GM18519 (cell line): Measurements from ENCODE around the gene USP7.

Source experiments
- ATAC-seq: cut with Tn5 transposase; IDR thresholded peaks from one replicate; pipeline ENCODE4 v1.9.1; 2021; ENCODE audit warnings: mild to moderate bottlenecking, moderate library complexity; ENCODE audit not compliant: unreplicated experiment, low FRiP score

USP7 gene

DNA sequence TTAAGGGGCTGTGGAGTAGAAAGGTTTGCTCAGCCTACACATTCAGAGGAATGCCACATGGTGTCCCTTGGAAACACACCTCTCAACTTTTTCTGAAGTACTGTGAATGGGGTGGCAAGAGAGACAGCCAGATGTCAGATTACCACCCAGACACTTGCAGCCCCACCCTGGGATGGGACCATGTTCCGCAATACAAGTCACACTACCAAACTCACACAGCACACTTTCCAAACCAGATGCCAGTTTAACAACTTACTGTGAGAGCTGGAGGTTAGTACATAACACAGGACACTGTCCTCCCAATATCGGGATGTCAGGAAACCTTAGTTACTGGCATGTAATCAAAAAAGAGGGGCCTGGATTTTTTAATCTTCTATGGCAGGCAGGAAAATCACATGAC, 7.9 kb downstream of the USP7 start:
- ATAC-seq, result no peak

DNA sequence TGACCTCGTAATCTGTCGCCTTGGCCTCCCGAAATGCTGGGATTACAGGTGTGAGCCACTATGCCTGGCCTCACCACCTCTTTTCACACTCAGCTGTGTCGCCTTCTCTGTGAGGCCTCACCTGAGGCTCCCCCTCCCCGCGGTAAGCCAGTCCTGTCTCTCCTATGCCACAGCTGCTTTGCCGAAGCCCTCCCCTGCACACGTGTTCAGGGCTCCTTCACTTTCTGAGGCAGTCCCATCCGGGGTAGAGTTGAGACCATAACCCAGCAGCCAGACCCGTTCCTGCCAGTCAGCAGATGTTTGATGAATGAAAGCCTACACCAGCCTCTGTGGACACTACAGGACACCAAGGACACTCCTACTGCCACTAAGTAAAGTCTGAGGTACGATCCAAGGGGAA, 10.6 kb downstream of the USP7 start:
- no peak for ATAC-seq

DNA sequence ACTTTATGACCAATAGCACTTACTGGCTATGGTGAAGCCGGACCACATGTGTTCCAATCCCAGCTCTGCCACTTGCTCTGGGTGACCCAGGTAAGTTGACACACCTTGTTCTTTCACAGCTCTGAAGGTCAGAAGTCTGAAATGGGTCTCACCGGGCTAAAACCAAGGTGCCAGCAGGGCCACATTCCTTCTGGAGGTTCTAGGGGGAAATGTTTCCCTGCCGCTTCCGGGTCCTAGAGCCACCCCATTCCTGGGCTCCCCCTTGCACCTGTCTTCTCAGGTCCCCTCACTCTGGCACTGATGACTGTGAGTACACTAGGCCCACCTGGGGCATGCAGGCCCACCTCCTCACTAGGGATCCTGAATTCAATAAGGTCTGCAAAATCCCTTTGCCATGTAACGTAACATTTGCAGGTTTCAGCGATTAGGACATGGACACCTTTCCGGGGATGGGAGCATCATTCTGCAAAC, 11.4 kb downstream of the USP7 start:
- ATAC-seq, result no peak

DNA sequence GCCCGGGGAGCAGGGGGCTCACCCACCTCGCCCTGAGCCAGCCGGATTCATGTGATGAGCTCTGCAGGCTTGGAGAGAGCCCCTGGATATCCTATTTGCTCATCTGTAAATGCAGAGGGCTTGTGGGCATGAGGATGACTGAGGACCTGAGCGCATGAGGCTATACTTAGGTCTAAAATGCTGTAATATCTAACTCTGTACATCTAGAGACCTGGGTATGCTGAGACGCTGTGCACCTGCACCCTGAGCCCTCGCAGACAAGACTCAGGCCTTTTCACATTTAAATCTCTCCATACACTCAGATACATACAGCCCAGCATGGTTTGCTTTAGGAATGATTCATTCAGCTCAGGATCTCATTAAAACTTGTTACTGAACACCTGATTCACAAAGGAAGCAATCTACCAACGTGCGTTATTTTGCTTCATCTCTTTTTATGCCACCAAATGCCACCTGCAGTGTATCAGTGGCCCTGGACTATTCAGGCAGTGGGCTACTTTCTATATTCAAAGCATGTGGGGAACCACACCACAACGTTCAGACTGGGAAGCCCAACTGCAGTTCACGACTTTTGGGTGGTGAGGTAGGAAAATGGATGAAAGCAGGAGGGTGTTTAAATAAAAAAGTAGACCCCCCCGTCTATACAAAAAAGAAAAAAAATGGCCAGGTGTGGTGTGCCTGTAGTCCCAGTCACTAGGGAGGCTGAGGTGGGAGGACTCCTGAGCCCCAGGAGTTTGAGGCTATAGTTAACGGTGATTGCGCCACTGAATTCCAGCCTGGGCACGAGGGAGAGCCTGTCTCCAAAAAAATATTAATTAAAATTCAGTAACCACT, 12.0 kb downstream of the USP7 start:
- no peak for ATAC-seq

DNA sequence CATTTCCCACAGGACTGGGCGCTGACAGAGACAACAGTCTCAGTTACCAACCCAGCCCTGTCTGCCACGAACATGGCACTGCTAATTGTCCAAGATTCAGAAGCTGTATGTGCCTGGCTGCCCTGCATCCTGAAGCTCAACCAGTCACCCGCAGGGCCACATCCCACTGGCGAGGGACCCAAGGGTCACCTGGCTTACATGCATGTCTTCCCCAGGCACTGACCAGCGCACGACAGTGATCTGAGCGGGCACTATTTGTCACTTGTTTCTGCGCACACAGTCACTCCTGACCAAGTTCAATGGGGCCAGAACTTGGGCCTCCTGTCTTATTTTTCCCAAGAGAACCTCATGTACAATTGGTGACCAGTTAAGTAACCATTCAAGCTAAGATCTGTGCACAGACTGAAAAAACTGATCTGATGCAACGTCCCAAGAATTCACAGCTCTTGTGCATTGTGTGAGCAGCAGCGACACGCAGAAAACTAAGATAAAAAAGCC, 13.1 kb downstream of the USP7 start:
- ATAC-seq, result no peak

DNA sequence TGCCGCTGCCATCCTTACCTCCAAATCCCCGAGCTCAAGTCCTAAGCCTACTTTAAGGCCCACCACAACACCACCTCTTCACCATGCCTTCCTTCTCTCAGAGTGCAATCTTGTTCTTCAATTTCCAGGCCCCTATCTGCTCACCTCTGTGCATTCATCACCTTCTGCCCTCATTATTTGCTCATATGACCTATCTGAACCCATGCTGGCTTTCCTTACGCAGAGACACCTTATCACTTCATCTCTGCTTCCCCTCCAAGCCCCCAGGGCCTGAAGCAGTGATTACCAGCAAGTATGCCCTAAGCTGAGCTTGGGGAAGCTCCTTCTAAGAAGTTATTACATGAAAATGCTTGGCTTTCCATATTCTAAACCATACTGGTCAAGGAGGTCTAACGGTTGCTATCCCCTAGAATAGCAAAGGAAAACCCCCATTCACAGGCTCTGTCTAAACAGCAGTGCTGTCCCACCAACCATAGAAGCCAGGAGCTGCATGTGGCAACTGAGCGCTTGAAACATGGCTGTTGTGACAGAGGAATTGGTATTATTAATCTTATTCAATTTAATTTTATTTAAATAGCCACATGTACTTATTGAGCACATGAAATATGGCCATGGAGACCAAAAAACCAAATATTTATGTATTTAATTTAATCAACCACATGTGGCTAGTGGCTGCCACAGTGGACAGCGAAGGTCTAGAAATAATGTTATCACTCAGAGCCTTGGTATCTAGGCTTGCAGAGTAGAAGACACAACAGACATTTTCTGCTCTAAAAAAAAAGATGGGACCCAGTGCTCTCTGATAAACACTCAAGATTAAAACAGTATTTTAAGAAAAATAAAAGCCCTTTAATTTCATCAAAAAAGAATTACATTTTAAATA, 13.9 kb downstream of the USP7 start:
- no peak for ATAC-seq

DNA sequence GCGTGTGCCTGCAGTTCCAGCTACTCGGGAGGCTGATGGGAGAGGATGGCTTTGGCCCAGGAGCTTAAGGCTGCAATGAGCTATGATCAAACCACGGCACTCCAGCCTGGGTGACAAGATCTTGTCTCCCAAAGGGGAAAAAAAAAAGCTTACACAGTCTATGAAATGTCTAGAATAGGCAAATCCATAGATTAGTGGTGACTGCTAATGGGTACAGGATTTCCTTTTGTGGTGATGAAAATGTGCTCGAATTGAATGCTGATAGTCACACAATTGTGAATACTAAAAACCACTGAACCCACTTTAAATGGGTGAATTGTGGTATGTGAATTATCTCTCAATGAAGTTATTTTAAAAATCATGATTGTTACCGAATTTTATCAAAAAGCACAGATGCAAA, 14.9 kb downstream of the USP7 start:
- no peak for ATAC-seq

DNA sequence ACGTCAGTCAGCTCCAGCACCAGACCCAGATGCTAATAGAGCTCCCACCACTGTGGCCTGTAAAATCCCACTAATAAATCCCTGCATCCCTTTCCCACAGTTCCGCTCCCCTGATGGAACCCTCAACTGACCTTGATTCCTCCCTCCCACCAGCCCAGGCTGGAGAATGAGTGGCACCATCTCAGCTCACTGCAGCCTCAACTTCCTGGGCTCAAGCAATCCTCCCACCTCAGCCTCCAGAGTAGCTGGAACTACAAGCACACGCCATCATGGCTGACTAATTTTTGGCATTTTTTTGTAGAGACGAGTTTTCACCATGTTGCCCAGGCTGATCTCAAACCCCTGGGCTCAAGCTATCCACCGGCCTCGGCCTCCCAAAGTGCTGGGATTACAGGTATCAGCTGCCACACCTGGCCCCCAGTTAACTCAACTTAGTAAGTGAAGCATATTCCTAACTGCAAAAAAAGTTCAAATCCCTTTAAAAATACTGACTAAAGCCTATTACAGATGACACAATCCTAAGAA, 15.6 kb downstream of the USP7 start:
- ATAC-seq, result no peak

DNA sequence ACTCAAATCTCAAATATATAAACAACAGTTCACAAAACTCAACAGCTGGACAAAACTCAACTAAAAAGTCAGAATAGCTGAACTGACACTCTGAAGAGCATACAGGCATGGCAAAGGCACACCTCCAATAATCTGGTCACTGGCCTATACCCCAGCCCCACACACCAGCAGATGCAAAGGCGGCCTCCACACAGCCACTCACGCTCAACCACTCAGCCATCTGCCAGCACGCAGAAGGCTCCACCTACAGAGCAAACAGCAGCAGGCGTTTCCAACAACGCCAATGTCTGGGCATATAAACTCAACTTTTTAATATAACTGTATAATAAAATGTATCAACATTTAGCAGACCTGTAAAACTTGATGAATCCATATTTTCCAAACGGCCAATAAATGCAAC, 17.2 kb downstream of the USP7 start:
- ATAC-seq, result peak; percentile 31

DNA sequence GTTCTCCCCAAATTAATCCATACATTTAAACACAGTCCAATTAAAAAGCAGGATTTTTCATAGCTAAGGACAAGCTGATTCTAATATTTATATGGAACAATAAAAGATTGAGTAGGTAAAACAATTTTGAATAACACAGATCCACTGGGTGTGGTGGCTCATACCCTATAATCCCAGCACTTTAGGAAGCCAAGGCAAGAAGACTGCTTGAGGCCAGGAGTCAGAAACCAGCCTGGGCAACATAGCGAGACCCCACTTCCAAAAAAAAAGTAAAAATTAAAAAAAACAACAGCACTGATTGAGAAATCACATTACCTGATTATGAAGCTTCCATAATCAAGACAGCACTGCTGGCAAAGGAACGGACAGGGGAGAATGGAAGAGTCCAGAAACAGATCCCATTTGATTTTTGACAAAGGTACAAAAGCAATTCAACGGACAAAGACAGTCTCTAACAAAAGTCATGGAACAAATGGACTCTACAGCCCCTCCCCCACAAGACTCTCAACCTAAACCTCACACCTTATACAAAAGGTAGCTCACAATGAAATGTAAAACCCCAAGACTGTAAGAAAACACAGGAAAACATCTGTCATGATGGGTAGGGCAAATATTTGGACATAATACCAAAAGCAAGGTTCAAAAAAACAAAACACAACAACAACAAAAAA, 17.9 kb downstream of the USP7 start:
- ATAC-seq, result no peak

DNA sequence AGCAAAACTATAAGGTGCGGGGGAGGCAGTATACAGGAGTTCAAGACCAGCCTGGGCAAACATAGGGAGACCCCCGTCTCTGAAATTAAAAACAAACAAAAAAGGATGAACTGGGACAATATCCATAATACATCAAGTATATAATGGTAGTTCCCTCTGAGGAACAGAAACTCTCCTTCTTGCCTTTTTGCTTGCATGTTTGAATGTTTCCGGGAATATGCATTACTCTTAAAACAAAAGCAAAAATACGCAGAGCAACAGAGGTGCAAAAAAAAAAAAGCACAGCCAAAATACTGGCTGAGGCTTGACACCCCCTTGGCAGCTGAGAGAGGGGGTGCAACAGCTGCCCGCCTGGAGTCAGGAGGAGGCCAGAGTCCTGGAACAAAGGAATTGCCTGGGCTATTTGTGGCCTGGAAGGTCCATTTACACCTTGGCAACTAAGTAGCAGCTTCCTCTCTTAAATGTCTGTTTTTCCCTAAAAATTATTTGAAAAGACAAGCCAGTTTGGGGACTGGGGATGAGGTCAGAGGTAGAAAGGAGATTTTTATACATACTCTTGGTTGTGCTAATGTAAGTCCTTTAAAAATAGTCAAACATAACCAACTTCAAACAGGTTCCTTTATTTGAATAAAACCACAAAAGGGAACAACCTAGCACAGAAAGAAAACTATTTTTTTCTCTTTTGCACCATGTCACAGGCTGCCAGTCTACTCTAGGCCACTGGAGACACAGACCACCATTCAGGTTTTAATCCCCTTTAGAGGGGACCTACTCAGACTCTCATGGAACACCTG, 19.5 kb downstream of the USP7 start:
- ATAC-seq, result peak; percentile 60

DNA sequence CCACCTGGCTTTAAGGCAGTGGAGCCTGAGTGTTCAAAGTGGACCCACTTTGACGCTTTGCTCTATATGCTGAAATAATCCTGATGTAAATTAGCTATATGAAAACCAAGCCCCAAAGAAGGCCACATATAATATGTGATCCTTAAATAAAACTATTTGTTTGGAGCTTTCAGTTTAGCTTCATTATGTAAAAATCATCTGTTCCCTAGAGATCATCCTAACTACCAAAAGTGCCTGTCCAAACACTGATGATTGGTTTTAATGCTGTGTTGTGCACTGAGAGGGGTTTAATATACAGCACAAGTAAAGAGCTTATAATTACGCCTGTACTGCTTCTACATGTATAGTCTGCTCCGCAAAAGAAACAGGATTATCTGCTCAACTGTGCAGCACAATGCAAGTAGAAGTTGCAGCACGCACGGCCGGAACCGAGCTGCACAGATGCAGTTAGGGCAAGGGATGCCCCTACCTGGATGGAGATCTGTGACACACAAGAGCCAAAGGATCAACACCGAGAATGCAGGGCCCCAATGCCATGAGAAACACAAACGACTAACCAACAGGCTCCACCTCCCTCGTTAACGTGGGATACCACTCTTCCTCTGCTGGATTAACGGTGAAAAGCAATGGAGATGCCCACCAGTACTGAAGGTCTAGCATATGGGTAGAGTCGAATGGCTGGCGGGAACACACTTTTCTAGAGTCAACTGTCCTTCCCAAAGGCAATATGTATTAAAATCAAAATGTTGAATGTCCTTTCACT, 20.5 kb downstream of the USP7 start:
- no peak for ATAC-seq

DNA sequence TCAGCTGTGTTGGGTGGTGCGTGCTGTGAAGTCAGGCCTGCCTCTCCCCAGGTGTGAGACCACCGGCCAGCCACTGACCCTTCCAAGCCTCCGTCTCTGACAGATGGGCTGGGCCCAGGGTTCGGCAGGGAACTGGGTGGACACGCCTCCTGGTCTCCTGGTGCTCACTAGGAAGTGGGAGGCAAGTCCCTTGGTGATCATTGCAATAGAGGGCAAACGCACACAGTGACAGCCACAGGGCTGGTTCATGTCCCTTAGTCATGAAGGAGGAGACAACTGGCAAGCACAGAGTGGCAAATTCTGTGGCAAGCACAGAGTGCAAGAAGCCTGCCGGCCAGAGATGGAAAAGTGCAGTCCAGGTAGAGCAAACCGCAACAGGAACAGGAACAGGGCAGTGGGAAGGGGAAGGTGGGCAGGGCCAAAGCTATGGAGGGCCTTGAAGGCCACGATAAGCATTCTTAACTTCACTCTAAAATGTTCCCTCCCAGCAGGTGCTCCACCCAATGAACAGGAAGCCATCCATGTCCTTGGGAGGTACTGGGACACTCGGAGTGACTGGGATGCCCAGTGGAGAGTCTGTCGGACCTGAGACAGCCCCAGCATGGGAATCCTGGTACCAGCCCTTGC, 21.9 kb downstream of the USP7 start:
- no peak for ATAC-seq

DNA sequence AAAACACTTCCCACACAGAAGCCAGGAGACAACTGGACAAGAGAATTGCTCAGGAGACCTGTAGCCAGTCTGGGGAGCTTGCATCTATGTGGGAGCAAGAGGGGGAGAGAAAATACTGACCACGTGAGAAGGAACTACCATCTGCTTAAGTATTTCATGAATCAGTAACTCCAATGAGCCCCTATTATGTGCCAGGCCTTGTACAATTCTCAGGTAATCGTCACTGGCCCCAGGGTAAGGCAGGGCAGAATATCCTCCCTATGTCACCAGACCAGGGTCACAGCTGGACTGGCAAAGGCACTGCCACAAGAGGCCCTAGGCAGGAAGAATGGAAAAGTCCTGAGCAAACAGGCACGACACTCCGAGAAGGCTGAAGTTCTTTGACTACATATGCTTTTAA, 25.9 kb downstream of the USP7 start:
- ATAC-seq, result no peak

DNA sequence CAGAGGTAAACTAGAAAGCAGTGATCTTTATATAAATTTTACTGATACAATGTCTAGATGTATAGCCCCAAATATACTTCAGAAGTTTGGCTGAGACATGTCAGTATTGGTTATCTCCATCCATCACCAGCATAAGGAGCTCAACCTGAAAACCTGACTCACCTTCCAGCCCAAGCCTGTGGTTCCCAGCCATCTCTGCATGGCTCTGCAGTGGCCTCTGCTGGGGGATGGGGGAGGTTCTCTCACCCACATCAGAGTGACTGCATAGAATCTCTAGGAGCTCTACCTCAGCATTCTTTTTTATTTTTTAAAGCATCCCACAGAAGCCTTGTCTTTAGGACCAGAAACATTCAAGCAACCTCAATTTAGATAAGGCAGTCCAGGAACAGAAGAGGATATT, 27.3 kb downstream of the USP7 start:
- ATAC-seq, result peak; percentile 72

DNA sequence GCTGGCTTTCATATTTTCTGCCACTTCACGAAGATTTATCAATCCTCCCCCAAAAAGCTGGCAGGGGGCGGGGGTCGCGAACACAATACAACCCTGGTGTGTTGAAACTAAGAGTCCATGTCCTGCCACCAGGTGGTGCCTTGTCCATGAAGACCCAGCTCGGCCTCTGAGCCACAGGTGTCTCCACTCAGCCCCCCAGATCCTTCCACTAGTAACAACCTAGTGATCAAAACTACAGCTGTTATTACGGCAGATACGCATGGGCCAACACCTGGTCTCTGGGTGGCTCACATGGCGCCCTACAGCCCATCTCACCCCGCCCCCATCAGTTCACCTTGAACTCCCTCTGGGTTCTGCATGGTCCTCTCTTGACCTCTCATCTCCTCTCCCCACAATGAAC, 27.7 kb downstream of the USP7 start:
- peak; percentile 26 for ATAC-seq

DNA sequence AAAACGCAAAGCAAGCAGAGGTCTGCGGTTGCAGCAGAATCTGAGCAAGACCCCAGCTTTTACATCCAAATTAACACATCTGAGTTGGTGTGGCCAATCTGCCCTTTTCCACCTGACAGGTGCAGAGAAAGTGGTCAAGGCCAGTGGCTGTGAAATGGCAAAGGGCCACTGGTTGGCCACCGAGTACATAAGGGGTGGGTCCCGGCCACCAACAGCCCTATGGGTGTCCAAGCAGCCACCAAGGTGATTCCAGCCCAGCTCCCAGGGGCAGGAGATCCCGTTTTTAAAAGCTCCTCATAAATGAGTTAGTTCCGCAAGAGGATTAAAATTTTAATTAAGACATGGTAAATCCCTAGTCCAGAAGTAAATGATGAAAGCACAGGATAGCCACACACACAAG, 29.1 kb downstream of the USP7 start:
- no peak for ATAC-seq

DNA sequence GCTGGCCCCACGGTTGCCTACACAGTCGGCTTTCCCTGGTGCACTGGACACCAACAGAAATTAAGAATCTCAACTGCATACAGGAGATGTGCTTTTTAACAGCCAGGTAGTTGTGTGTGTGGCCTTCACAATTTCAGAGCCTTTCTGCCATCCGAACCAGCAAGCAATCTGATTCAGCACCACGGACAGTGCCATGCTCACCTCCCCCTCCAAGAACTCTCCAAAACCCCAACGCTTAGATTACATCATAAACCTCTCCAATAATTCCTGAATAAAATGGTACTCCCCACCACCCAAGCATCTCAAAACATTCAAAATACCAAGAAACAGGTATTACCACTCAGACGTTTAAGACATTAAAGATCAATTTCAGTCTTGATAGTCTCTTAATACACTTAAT, 31.8 kb downstream of the USP7 start:
- ATAC-seq, result no peak
